NT2/D1 (cell line): ENCODE data around the gene COX17.

ENCODE experiments used
- SUZ12 ChIP-seq: IDR thresholded peaks from 2 replicates; pipeline ENCODE4 v1.6.1; 2011; ENCODE audit not compliant: insufficient read length, insufficient read depth; ENCODE audit errors: extremely low read depth
- YY1 ChIP-seq: IDR thresholded peaks from 2 replicates; pipeline ENCODE4 v1.6.1; 2011; ENCODE audit not compliant: insufficient read length, insufficient read depth
- ZNF274 ChIP-seq: IDR thresholded peaks from 2 replicates; pipeline ENCODE4 v1.6.1; 2011; ENCODE audit warnings: mild to moderate bottlenecking, low read depth, low read length

- TF ChIP-seq YY1 (no peak), ZNF274 (no peak), SUZ12 (no peak)
These were observed 23.9 kb upstream of the COX17 start for GRCh38 chr3:119700920-119701734.
